Activated naive CD8-positive, alpha-beta T cell treated with anti-CD3 and anti-CD28 coated beads for 36 hours (primary cell): ENCODE data around the gene CPZ. TPM values are rescaled to one million over a fixed set of nuclear protein-coding genes. Genes with fewer than 3 reads are reported as not detected.
"Not testable (repeated sequence)": the region's sequence is repeated elsewhere in the genome, so short reads cannot be mapped to it uniquely, and the experiment has no call there.

ENCODE experiments used
- DNase-seq: peaks from one replicate; pipeline ENCODE4 v3.0.0; 2021
- H3K27ac Mint-ChIP-seq: one replicate; pipeline ENCODE4 v1.8.0; 2022; ENCODE audit warnings: mild to moderate bottlenecking, moderate library complexity, mixed read lengths
- H3K27me3 Mint-ChIP-seq: one replicate; pipeline ENCODE4 v1.8.0; 2022; ENCODE audit warnings: mild to moderate bottlenecking, mixed read lengths
- H3K36me3 Mint-ChIP-seq: one replicate; pipeline ENCODE4 v1.8.0; 2021; ENCODE audit warnings: mild to moderate bottlenecking, mixed read lengths
- H3K4me1 Mint-ChIP-seq: one replicate; pipeline ENCODE4 v1.8.0; 2021; ENCODE audit warnings: mixed read lengths
- H3K4me3 Mint-ChIP-seq: one replicate; pipeline ENCODE4 v1.8.0; 2022; ENCODE audit warnings: mild to moderate bottlenecking, moderate library complexity, mixed read lengths
- H3K9me3 Mint-ChIP-seq: one replicate; pipeline ENCODE4 v1.8.0; 2022; ENCODE audit warnings: mixed read lengths
- total RNA-seq, 2 experiments: library from RNA; stranded (reverse); gene quantifications; one replicate each; pipeline ENCODE4 v1.2.3, GENCODE V29; 2021

Gene CPZ
- total RNA-seq, 2 experiments from 2014 or later, result not detected

GRCh38 chr4:8616831-8617230 is 24.3 kb downstream of the CPZ start:
- Mint-ChIP-seq H3K27ac (no peak overlapping the region), H3K4me1 (no peaks in the 10 kb centered on the region), H3K36me3 (no peaks in the 10 kb centered on the region), H3K4me3 (no peak overlapping the region), H3K9me3 (no peaks in the 10 kb centered on the region), H3K27me3 (peaks cover 2% of the 10 kb centered on the region)
- no peak for DNase-seq

- Mint-ChIP-seq H3K27me3 (no peaks in the 10 kb centered on the region), H3K27ac (no peak overlapping the region), H3K9me3 (no peaks in the 10 kb centered on the region), H3K4me1 (no peaks in the 10 kb centered on the region), H3K36me3 (no peaks in the 10 kb centered on the region), H3K4me3 (no peak overlapping the region)
- DNase-seq, result no peak
Observed at GRCh38 chr4:8617486-8618040, 25.0 kb downstream of the CPZ start.

- no peaks in the 10 kb centered on the region for H3K4me1 Mint-ChIP-seq
- H3K27ac Mint-ChIP-seq, result no peak overlapping the region
- H3K4me3 Mint-ChIP-seq, result no peak overlapping the region
- H3K36me3 Mint-ChIP-seq, result no peaks in the 10 kb centered on the region
- no peak for DNase-seq
- no peaks in the 10 kb centered on the region for H3K27me3 Mint-ChIP-seq
- H3K9me3 Mint-ChIP-seq, result no peaks in the 10 kb centered on the region
Observed at GRCh38 chr4:8618421-8618820, 25.9 kb downstream of the CPZ start.

DNA sequence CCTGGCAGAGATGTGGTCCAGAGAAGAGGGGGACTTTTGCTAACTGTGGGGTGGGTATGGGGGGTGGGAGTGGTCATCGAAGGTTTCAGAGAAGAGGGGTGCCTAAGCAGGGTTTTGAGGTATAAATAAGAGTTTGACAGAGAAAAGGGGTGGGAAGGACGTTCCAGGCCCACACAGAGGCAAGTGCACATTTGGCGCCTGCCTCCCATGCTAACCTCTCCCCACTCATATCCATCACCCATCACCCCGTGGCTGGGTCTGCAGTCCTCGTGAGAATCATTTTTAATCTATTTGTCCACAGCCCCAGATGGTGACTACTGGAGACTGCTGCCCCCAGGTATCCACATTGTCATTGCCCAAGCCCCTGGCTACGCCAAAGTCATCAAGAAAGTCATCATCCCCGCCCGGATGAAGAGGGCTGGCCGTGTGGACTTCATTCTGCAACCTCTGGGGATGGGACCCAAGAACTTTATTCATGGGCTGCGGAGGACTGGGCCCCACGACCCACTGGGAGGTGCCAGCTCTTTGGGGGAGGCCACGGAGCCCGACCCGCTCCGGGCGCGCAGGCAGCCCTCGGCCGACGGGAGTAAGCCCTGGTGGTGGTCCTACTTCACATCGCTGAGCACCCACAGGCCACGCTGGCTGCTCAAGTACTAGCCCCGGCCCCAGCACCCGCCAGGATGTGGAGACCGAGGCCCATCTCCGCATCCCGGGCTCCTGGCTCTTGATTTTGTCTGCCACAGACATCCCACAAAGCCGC is 26.6 kb downstream of the CPZ start:
- no peaks in the 10 kb centered on the region for H3K9me3 Mint-ChIP-seq
- H3K27ac Mint-ChIP-seq, result no peak overlapping the region
- no peaks in the 10 kb centered on the region for H3K36me3 Mint-ChIP-seq

GRCh38 chr4:8621135-8621534 is 28.6 kb downstream of the CPZ start:
- H3K27ac Mint-ChIP-seq, H3K36me3 Mint-ChIP-seq, H3K27me3 Mint-ChIP-seq, H3K4me1 Mint-ChIP-seq, H3K9me3 Mint-ChIP-seq, H3K4me3 Mint-ChIP-seq, DNase-seq: not testable (repeated sequence)

More for the DNA sequence above, 26.6 kb downstream of the CPZ start:
- no peak overlapping the region for H3K4me3 Mint-ChIP-seq
- no peaks in the 10 kb centered on the region for H3K27me3 Mint-ChIP-seq
- DNase-seq, result no peak
- no peaks in the 10 kb centered on the region for H3K4me1 Mint-ChIP-seq

DNA sequence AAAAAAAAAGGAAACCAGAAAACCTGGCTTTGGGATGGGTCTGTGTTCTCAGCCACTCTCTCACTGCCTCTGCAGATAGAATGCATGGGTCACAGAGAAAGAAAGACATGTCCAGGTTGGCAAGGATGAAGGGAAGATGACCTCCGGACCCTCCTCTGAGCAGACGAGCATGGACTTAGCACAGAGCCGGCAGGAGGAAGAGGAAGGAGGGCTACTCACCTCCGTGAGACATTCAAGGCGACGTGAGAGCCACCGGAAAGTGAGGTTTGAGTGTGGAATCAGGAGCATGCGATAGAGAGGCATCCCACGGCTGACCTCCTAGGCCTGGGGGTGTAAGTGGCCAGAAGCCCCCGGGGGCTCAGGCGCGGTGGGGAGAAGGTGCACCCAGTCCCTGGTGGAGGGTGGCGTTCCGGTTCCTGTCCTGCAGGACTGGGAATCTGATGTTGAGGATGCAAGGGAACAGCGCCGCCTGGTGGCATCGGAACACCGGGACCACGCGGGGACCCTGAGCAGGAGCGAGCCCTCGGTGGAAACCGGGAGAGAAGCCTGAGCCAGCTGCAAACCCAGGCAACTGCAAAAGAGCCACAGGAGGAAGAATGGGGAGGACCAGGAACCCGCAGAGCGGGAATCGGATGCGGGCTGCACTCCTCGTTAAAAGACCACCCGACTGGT is 32.2 kb downstream of the CPZ start:
- not testable (repeated sequence) for H3K36me3 Mint-ChIP-seq, H3K4me3 Mint-ChIP-seq, DNase-seq, H3K4me1 Mint-ChIP-seq, H3K9me3 Mint-ChIP-seq, H3K27ac Mint-ChIP-seq, H3K27me3 Mint-ChIP-seq

GRCh38 chr4:8630240-8630905 is 37.8 kb downstream of the CPZ start:
- H3K27ac Mint-ChIP-seq, DNase-seq, H3K27me3 Mint-ChIP-seq, H3K4me3 Mint-ChIP-seq, H3K9me3 Mint-ChIP-seq, H3K36me3 Mint-ChIP-seq, H3K4me1 Mint-ChIP-seq: not testable (repeated sequence)

DNA sequence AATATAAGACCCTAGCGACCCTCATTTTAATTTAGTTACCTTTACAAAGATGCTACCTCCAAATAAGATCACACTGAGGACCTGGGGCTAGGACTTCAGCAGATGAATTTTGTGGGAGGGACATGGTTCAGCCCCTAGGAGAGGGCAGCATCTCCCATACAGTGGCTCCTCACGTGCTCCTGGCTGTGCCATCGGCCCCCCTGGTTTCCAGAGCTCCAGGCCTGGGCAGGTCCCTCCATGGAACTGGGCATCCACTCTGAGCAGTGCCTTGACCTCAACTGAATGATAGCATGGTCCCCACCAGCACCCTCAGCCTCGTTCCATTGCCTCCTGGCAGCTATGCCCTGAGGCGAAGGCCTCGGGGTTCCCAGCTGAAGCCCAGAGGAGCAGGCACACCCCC is 39.3 kb downstream of the CPZ start:
- not testable (repeated sequence) for H3K36me3 Mint-ChIP-seq, H3K4me3 Mint-ChIP-seq, DNase-seq, H3K27me3 Mint-ChIP-seq, H3K27ac Mint-ChIP-seq, H3K4me1 Mint-ChIP-seq, H3K9me3 Mint-ChIP-seq

DNA sequence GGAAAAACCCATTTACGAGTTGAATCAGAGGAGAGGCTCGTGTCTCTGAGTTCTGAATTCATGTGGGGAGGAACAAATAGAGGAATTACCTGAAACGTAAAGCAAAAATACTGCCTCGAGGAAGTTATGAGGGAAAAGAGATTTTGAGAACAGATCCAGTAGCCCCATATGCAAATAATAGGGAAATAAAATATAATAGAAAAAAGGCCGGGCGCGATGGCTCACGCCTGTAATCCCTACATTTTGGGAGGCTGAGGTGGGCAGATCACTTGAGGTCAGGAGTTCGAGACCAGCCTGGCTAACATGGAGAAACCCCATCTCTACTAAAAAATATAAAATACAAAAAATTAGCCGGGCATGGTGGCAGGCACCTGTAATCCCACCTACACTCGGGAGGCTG is 42.2 kb downstream of the CPZ start:
- H3K9me3 Mint-ChIP-seq, H3K4me3 Mint-ChIP-seq, H3K4me1 Mint-ChIP-seq, H3K27ac Mint-ChIP-seq, H3K27me3 Mint-ChIP-seq, DNase-seq, H3K36me3 Mint-ChIP-seq: not testable (repeated sequence)

DNA sequence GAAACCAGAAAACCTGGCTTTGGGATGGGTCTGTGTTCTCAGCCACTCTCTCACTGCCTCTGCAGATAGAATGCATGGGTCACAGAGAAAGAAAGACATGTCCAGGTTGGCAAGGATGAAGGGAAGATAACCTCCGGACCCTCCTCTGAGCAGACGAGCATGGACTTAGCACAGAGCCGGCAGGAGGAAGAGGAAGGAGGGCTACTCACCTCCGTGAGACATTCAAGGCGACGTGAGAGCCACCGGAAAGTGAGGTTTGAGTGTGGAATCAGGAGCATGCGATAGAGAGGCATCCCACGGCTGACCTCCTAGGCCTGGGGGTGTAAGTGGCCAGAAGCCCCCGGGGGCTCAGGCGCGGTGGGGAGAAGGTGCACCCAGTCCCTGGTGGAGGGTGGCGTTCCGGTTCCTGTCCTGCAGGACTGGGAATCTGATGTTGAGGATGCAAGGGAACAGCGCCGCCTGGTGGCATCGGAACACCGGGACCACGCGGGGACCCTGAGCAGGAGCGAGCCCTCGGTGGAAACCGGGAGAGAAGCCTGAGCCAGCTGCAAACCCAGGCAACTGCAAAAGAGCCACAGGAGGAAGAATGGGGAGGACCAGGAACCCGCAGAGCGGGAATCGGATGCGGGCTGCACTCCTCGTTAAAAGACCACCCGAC is 43.5 kb downstream of the CPZ start:
- H3K4me1 Mint-ChIP-seq, H3K27ac Mint-ChIP-seq, DNase-seq, H3K27me3 Mint-ChIP-seq, H3K4me3 Mint-ChIP-seq, H3K36me3 Mint-ChIP-seq, H3K9me3 Mint-ChIP-seq: not testable (repeated sequence)

- H3K9me3 Mint-ChIP-seq, result no peaks in the 10 kb centered on the region
- no peaks in the 10 kb centered on the region for H3K4me1 Mint-ChIP-seq
- DNase-seq, result no peak
- H3K27me3 Mint-ChIP-seq, result peaks cover 3% of the 10 kb centered on the region
- no peak overlapping the region for H3K4me3 Mint-ChIP-seq
- no peak overlapping the region for H3K27ac Mint-ChIP-seq
- H3K36me3 Mint-ChIP-seq, result no peaks in the 10 kb centered on the region
Observed at GRCh38 chr4:8637456-8637984, 45.0 kb downstream of the CPZ start.

DNA sequence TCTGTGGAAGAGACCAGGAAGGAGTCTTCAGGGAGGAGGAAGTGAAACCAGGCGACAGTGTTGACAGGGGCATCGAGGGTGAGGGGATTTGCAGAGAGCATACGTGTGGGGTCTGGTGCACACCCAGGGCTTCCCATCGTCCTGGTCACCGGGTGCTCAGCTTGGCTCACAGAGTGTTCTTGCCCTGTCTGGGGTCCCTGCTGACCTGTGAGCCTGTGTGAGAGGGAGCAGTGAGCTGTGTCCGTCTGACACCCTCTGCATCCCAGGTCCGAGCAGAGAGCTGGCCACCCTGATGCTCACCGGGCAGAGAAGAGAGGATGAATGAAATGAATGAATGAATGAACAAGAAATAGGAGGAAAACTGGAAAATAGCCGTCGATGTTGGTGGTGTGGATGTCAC is 46.5 kb downstream of the CPZ start:
- Mint-ChIP-seq H3K36me3 (no peaks in the 10 kb centered on the region), H3K9me3 (no peaks in the 10 kb centered on the region), H3K27me3 (peaks cover 3% of the 10 kb centered on the region), H3K4me1 (no peaks in the 10 kb centered on the region), H3K4me3 (no peak overlapping the region), H3K27ac (no peak overlapping the region)
- no peak for DNase-seq

DNA sequence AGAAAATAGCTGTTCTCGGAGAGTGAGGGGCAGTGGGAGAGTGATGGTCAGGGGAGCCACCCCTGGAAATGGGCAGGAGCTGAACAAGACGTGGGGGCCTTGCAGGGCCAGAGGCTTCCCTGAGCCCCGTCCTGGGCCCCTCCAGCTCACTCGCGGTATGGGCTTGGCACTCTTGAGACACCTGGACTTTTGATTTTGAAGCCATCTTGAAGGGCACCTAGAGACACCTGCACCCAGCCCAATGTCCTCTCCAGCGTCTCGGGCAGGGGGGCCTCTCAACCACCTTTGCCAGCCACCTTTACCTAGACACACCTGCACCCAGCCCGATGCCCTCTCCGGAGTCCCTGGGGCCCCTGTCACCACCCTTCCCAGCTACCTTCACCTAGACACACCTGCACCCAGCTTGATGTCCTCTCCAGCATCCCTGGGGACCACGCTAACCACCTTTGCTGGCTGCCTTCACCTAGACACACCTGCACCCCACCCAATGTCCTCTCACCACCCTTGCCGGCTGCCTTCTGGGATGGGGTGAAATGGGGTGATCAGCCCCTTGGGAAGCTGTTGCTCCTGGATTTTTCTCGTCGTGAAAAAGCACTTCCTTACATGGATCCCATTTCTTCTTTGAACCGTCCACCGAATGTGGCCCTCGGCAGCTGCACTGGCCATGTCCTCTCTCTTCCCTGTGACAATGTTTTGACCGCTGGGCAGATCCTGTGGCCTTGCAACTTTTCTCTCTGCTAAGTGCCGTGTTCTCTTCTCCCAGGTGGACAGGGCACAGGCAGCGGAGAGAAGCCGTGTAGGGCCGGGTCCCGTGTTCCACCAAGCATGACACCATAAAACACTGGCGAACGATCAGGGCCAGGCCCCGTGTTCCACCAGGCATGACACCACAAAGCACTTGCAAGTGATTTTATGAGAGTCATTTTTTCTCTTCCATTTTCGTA is 47.5 kb downstream of the CPZ start:
- no peak for DNase-seq
- H3K36me3 Mint-ChIP-seq, result no peaks in the 10 kb centered on the region
- H3K27ac Mint-ChIP-seq, result no peak overlapping the region
- H3K4me3 Mint-ChIP-seq, result no peak overlapping the region
- peaks cover 3% of the 10 kb centered on the region for H3K27me3 Mint-ChIP-seq
- no peaks in the 10 kb centered on the region for H3K4me1 Mint-ChIP-seq
- H3K9me3 Mint-ChIP-seq, result no peaks in the 10 kb centered on the region

- H3K27me3 Mint-ChIP-seq, result peaks cover 3% of the 10 kb centered on the region
- H3K4me3 Mint-ChIP-seq, result no peak overlapping the region
- no peaks in the 10 kb centered on the region for H3K9me3 Mint-ChIP-seq
- no peaks in the 10 kb centered on the region for H3K36me3 Mint-ChIP-seq
- no peaks in the 10 kb centered on the region for H3K4me1 Mint-ChIP-seq
- no peak overlapping the region for H3K27ac Mint-ChIP-seq
- DNase-seq, result no peak
Observed at GRCh38 chr4:8640816-8641215, 48.3 kb downstream of the CPZ start.
